NCI-H2029 (cell line): ENCODE data around the gene ALOX15B.
"Not testable (repeated sequence)": the region's sequence is repeated elsewhere in the genome, so short reads cannot be mapped to it uniquely, and the experiment has no call there.

Experiments
- DNase-seq: peaks from one replicate; lab custom pipeline; 2025; lab: John Stamatoyannopoulos, UW

ALOX15B gene

GRCh38 chr17:8062807-8063483, 24.1 kb downstream of the ALOX15B start:
- no peak for DNase-seq

GRCh38 chr17:8063761-8064534, 25.1 kb downstream of the ALOX15B start:
- DNase-seq, result no peak

- no peak for DNase-seq
Observed at GRCh38 chr17:8064561-8065019, 25.7 kb downstream of the ALOX15B start.

- DNase-seq, result no peak
Observed at GRCh38 chr17:8066841-8067775, 28.2 kb downstream of the ALOX15B start.

GRCh38 chr17:8067806-8068205, 28.9 kb downstream of the ALOX15B start:
- DNase-seq, result no peak

- DNase-seq, result no peak
Observed at GRCh38 chr17:8068736-8069586, 30.1 kb downstream of the ALOX15B start.

GRCh38 chr17:8069587-8069860, 30.7 kb downstream of the ALOX15B start:
- no peak for DNase-seq

GRCh38 chr17:8071496-8071895, 32.6 kb downstream of the ALOX15B start:
- DNase-seq, result no peak

- no peak for DNase-seq
Observed at GRCh38 chr17:8072341-8072728, 33.5 kb downstream of the ALOX15B start.

- no peak for DNase-seq
Observed at GRCh38 chr17:8072729-8073461, 34.0 kb downstream of the ALOX15B start.

- DNase-seq, result peak; percentile 6
Observed at GRCh38 chr17:8073627-8074484, 35.0 kb downstream of the ALOX15B start.

- no peak for DNase-seq
Observed at GRCh38 chr17:8074554-8074953, 35.7 kb downstream of the ALOX15B start.

- no peak for DNase-seq
Observed at GRCh38 chr17:8075081-8075480, 36.2 kb downstream of the ALOX15B start.

GRCh38 chr17:8075574-8076342, 36.9 kb downstream of the ALOX15B start:
- DNase-seq, result no peak

- no peak for DNase-seq
Observed at GRCh38 chr17:8076502-8077266, 37.8 kb downstream of the ALOX15B start.

GRCh38 chr17:8077939-8078338, 39.1 kb downstream of the ALOX15B start:
- DNase-seq, result not testable (repeated sequence)

GRCh38 chr17:8079291-8080207, 40.7 kb downstream of the ALOX15B start:
- no peak for DNase-seq
